SH-SY5Y (cell line): ENCODE data around the gene KRT71.

Source experiments
- GATA2 ChIP-seq: IDR thresholded peaks from 2 replicates; pipeline ENCODE4 v1.6.1; 2011; ENCODE audit warnings: mild to moderate bottlenecking, low read depth, low read length
- GATA3 ChIP-seq: IDR thresholded peaks from 2 replicates; pipeline ENCODE4 v1.6.1; 2011; ENCODE audit warnings: low read depth, mild to moderate bottlenecking, low read length, moderate library complexity

DNA sequence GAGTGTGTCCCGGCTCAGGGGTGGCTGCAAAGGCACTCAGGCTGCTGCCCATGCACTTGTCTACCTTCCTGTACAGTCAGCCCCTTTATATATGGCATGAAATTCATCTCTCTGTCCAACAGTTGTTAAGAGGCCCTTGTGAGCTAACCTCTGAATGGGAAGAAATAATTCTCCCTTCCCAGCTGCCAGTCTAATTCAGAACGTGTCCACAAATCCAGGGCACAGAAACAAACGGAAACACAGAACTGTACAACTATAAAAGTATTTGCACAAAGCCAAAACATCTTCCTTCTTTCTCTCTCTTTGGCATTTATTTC lies 33.6 kb downstream of the KRT71 start:
- TF ChIP-seq GATA2: no peak
- TF ChIP-seq GATA3: no peak
